Gastrocnemius medialis (tissue), 4 donors: ENCODE results near the gene GASK1A. TPM values are rescaled to one million over a fixed set of nuclear protein-coding genes. Genes with fewer than 3 reads are reported as not detected.

Experiments
- ATAC-seq, 2 donors: fragments of 150-250 bp; one replicate each; pipeline ENCODE4 v1.9.1; 2016
- DNase-seq, 2 donors: peaks; one replicate each; pipeline ENCODE4 v3.0.0-alpha.2; 2019
- H3K27ac ChIP-seq, 4 donors: fragments of 200-600 bp; sonication (generic); 1 replicate in 1 of 4; 2 replicates in 3 of 4; pipeline ENCODE4 v1.5.1; 2016 to 2018; ENCODE audit warnings: mild to moderate bottlenecking in 2 of 4, moderate library complexity in 1 of 4
- H3K27me3 ChIP-seq, 3 donors: fragments of 200-600 bp; sonication (generic) in 2 of 3; 1 replicate in 1 of 3; 2 replicates in 2 of 3; pipeline versions ENCODE4 v1.5.1 to v1.6.0; 2016 to 2019; ENCODE audit warnings: mild to moderate bottlenecking in 1 of 3, moderate library complexity in 1 of 3
- H3K36me3 ChIP-seq, 2 donors: fragments of 200-600 bp; sonication (generic) in 1 of 2; one replicate each; pipeline ENCODE4 v1.5.1; 2017 to 2018
- H3K4me1 ChIP-seq, 2 donors: fragments of 200-600 bp; sonication (generic) in 1 of 2; one replicate each; pipeline ENCODE4 v1.5.1; 2016 to 2017; ENCODE audit warnings: mild to moderate bottlenecking in 2 of 2
- H3K4me3 ChIP-seq, 4 donors: fragments of 200-600 bp; sonication (generic) in 3 of 4; 1 replicate in 1 of 4; 2 replicates in 3 of 4; pipeline ENCODE4 v1.5.1; 2016 to 2019; ENCODE audit warnings: mild to moderate bottlenecking in 2 of 4
- H3K9me3 ChIP-seq, 3 donors: fragments of 200-600 bp; sonication (generic) in 2 of 3; 1 replicate in 1 of 3; 2 replicates in 2 of 3; pipeline ENCODE4 v1.5.1; 2016 to 2019
- POLR2A ChIP-seq, 2 donors: fragments of 450-650 bp; IDR thresholded peaks; one replicate each; pipeline ENCODE4 v1.6.1; 2017; ENCODE audit warnings: antibody characterized with exemption in 2 of 2, mild to moderate bottlenecking in 2 of 2, moderate library complexity in 2 of 2
- in situ Hi-C, 4 donors: fragments of 200-750 bp; cut with MboI; loops; one replicate each; pipeline versions ENCODE4 v1.15.0 to v1.8.0; 2017; ENCODE audit warnings: low sequenced_read_pairs in 4 of 4
- intact Hi-C: fragments of 100-400 bp; cut with DNase I; formaldehyde crosslinking; loops from one replicate; pipeline ENCODE4 v1.15.1; 2023; ENCODE audit warnings: low total_unique reads
- total RNA-seq, 4 donors: library from RNA; depleted of rRNA; stranded (reverse); fragments of >200 nt; gene quantifications; one replicate each; pipeline versions ENCODE4 v1.1.0 to v1.2.3, GENCODE V29; 2016
- TF ChIP-seq, protein P1 (sequence below), 5 experiments: fragments of 450-650 bp in 3 of 5; fragments of 200-600 bp in 2 of 5; sonication (generic) in 2 of 5; IDR thresholded peaks in 4 of 5; conservative IDR thresholded peaks in 1 of 5; 1 replicate in 4 of 5; 2 replicates in 1 of 5; pipeline ENCODE4 v1.5.1; 2016 to 2019; ENCODE audit warnings: antibody characterized with exemption in 5 of 5, mild to moderate bottlenecking in 3 of 5, moderate library complexity in 3 of 5

Gene GASK1A
- total RNA-seq, 4 donors from 2014 or later: 0.52 to 6.8 (median 0.87) TPM

DNA sequence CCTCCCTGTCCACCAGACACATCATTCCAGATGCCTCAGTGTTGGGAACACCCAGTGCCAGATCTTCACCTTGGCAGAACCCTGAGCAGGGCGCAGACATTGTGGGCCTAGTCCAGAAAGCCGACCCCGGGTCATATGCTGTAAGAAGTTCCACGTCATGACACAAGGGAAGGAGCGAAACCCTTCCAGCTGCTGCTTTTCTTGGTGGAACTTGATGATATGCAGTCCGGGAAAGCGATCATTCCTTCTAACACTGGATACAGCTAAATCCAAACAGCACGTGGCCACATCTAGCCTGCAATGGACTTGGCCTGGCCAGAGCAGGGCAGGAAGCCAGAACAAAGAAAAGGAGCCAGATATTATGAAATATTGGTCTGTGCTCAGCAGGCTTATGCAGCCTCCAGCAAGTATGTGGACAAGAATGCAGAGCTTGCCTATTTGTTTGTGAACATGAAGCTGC, 22.0 kb downstream of the GASK1A start:
- peak; percentile 89 to 94 for DNase-seq
- ATAC-seq: peak; percentile 92 to 93
- intact Hi-C loops (loop anchor here (2.0 to 10.0 kb wide), 4 partner anchors 106 to 1334 kb away; partner anchors contain the start of genes ANO10, POMGNT2 and TCAIM), in situ Hi-C loops (no loop called here)
- Histone ChIP-seq H3K4me1 (peaks cover 41 to 47% of the 10 kb centered on the region in 2 donors), H3K9me3 (no peaks in the 10 kb centered on the region), H3K27me3 (no peaks in the 10 kb centered on the region), H3K36me3 (no peaks in the 10 kb centered on the region), H3K4me3 (peak overlapping the region in 3 of 4 donors; percentile 16 to 41 (median 27)), H3K27ac (peak overlapping the region; percentile 73 to 81 (median 80))
- TF ChIP-seq, protein P1, sequence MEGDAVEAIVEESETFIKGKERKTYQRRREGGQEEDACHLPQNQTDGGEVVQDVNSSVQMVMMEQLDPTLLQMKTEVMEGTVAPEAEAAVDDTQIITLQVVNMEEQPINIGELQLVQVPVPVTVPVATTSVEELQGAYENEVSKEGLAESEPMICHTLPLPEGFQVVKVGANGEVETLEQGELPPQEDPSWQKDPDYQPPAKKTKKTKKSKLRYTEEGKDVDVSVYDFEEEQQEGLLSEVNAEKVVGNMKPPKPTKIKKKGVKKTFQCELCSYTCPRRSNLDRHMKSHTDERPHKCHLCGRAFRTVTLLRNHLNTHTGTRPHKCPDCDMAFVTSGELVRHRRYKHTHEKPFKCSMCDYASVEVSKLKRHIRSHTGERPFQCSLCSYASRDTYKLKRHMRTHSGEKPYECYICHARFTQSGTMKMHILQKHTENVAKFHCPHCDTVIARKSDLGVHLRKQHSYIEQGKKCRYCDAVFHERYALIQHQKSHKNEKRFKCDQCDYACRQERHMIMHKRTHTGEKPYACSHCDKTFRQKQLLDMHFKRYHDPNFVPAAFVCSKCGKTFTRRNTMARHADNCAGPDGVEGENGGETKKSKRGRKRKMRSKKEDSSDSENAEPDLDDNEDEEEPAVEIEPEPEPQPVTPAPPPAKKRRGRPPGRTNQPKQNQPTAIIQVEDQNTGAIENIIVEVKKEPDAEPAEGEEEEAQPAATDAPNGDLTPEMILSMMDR (IDR thresholded peaks at IDR 0.05 in 4 of 5, conservative IDR thresholded peaks at IDR 0.05 in 1 of 5): no peak

DNA sequence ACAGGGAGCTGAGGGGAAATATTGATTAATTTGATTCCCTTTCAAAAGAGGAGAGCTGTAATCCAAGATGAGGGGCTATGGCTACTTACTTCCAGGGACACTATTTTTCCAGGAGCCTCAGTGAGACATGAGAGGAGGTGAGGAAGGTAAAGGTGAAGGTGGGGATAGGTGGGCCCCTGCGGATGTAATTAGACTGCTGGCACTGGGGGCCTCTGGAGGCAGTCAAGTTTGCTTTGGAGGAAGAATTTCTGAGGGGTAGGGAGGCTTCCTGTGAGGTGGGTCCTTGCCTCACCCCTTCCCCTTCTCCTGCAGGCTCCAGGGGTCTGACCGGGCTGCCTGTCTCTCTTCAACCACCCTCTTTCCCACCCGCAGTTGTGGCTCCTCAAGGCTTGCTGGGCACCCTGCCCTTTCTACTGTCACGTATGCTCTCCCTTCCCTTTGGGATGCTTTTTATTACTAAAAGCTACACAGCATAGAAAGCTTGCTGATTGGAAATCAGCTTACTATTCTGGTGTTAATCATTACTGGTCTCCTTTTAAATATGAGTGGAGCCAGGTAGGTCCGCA, 22.5 kb downstream of the GASK1A start:
- in situ Hi-C loops (no loop called here), intact Hi-C loops (loop anchor here (2.0 to 10.0 kb wide), 4 partner anchors 105 to 1333 kb away; partner anchors contain the start of genes ANO10, POMGNT2 and TCAIM)
- Histone ChIP-seq H3K4me3 (peak overlapping the region; percentile 16 to 41 (median 27)), H3K4me1 (peaks cover 38 to 43% of the 10 kb centered on the region in 2 donors), H3K27ac (peak overlapping the region; percentile 73 to 81 (median 80)), H3K36me3 (no peaks in the 10 kb centered on the region), H3K9me3 (no peaks in the 10 kb centered on the region), H3K27me3 (no peaks in the 10 kb centered on the region)
- ATAC-seq (no peak), DNase-seq (no peak)
- TF ChIP-seq POLR2A (IDR thresholded peaks at IDR 0.05): no peak
- TF ChIP-seq, protein P1 (IDR thresholded peaks at IDR 0.05 in 4 of 5, conservative IDR thresholded peaks at IDR 0.05 in 1 of 5): no peak

GRCh38 chr3:43004282-43004681, 25.2 kb downstream of the GASK1A start:
- no peak overlapping the region for H3K27ac ChIP-seq
- no peak for ATAC-seq
- H3K27me3 ChIP-seq: no peaks in the 10 kb centered on the region
- in situ Hi-C loops (no loop called here), intact Hi-C loops (loop anchor here (5.0 to 10.0 kb wide), 3 partner anchors 618 to 1331 kb away; partner anchors contain the start of genes ANO10 and TCAIM)
- TF ChIP-seq, protein P1 (IDR thresholded peaks at IDR 0.05 in 4 of 5, conservative IDR thresholded peaks at IDR 0.05 in 1 of 5): no peak
- peaks cover 27 to 28% of the 10 kb centered on the region in 2 donors for H3K4me1 ChIP-seq
- H3K9me3 ChIP-seq: no peaks in the 10 kb centered on the region
- no peak for DNase-seq
- no peak overlapping the region for H3K4me3 ChIP-seq
- no peaks in the 10 kb centered on the region for H3K36me3 ChIP-seq

GRCh38 chr3:43005253-43005652, 26.1 kb downstream of the GASK1A start:
- Histone ChIP-seq H3K9me3 (no peaks in the 10 kb centered on the region), H3K36me3 (no peaks in the 10 kb centered on the region), H3K4me1 (peaks cover 18% of the 10 kb centered on the region in 2 donors), H3K4me3 (no peak overlapping the region), H3K27ac (no peak overlapping the region), H3K27me3 (no peaks in the 10 kb centered on the region)
- DNase-seq (no peak), ATAC-seq (no peak)
- TF ChIP-seq POLR2A (IDR thresholded peaks at IDR 0.05): no peak
- TF ChIP-seq, protein P1 (IDR thresholded peaks at IDR 0.05 in 4 of 5, conservative IDR thresholded peaks at IDR 0.05 in 1 of 5): no peak
- in situ Hi-C loops: no loop called here
- intact Hi-C loops: loop anchor here (10.0 kb wide), 1 partner anchor 1330 kb away; the partner anchor contains the start of gene TCAIM
